ENCODE results near the gene C2orf15. TPM values are rescaled to one million over a fixed set of nuclear protein-coding genes. Genes with fewer than 3 reads are reported as not detected.

C2orf15 gene
- polyA plus RNA-seq, 3 donors = 0.76 to 1.8 TPM; not detected in 1

Other genes with a start within 250 kb of the C2orf15 start
- gene CRACDL, start 205.5 kb upstream of the C2orf15 start, polyA plus RNA-seq = 1 to 10 TPM; 2.0 to 4.5 (median 3.6) TPM
- 1 to 10 TPM in 2 of 3 donors, under 1 TPM in 1; 0.79 to 8.1 (median 3.4) TPM for gene TSGA10, start 13.2 kb downstream of the C2orf15 start, polyA plus RNA-seq
- gene LIPT1, start 13.3 kb downstream of the C2orf15 start, polyA plus RNA-seq = 10 to 100 TPM in 1 of 3 donors, 1 to 10 TPM in 2; 4.3 to 10.9 (median 8.1) TPM
- 10 to 100 TPM; 13.9 to 43.4 (median 19.8) TPM for gene MITD1, start 39.4 kb downstream of the C2orf15 start, polyA plus RNA-seq
- 10 to 100 TPM; 11.5 to 21.7 (median 17.8) TPM for gene MRPL30, start 39.5 kb downstream of the C2orf15 start, polyA plus RNA-seq
- gene LYG2, start 114.0 kb downstream of the C2orf15 start, polyA plus RNA-seq = not detected
- 1 to 10 TPM in 1 of 3 donors, under 1 TPM in 2; 0.59 to 2.9 (median 0.65) TPM for gene LYG1, start 159.5 kb downstream of the C2orf15 start, polyA plus RNA-seq
- gene TXNDC9, start 194.6 kb downstream of the C2orf15 start, polyA plus RNA-seq = 10 to 100 TPM in 2 of 3 donors, 1 to 10 TPM in 1; 8.5 to 28.8 (median 20.0) TPM
- 10 to 100 TPM; 16.5 to 31.9 (median 25.3) TPM for gene EIF5B, start 195.7 kb downstream of the C2orf15 start, polyA plus RNA-seq